ENCODE data around the gene ISCU.

GRCh38 chr12:108577458-108577857 is 15.1 kb downstream of the ISCU start:
- TF ChIP-seq CTCF (IDR thresholded peaks at IDR 0.05 in 8 of 11, conservative IDR thresholded peaks at IDR 0.05 in 3 of 11) (no peak), POLR2AphosphoS5 (IDR thresholded peaks at IDR 0.05) (no peak)
